WTC11 (cell line): ENCODE measurements around the gene MFSD11. TPM values are rescaled to one million over a fixed set of nuclear protein-coding genes. Genes with fewer than 3 reads are reported as not detected.

Experiments used
- ATF6 ChIP-seq: sonication (generic); formaldehyde crosslinking; IDR thresholded peaks from 2 replicates; pipeline ENCODE4 v1.8.1; 2023; ENCODE audit warnings: mild to moderate bottlenecking, missing genetic modification reagents
- FOXJ3 ChIP-seq: sonication (generic); formaldehyde crosslinking; IDR thresholded peaks from 2 replicates; pipeline ENCODE4 v1.9.0; 2021; ENCODE audit warnings: missing genetic modification reagents, mild to moderate bottlenecking, borderline replicate concordance
- MAX ChIP-seq: sonication (generic); formaldehyde crosslinking; IDR thresholded peaks from 2 replicates; pipeline ENCODE4 v1.8.0; 2022; ENCODE audit warnings: mild to moderate bottlenecking, missing genetic modification reagents
- RELA ChIP-seq: sonication (generic); formaldehyde crosslinking; IDR thresholded peaks from 2 replicates; pipeline ENCODE4 v1.8.1; 2022; ENCODE audit warnings: missing genetic modification reagents, mild to moderate bottlenecking, borderline replicate concordance
- ZNF219 ChIP-seq: sonication (generic); formaldehyde crosslinking; IDR thresholded peaks from 2 replicates; pipeline ENCODE4 v1.8.0; 2023; ENCODE audit warnings: missing genetic modification reagents, mild to moderate bottlenecking, borderline replicate concordance
- ZNF425 ChIP-seq: fragments of 250-450 bp; sonication (Bioruptor Pico); conservative IDR thresholded peaks from 2 replicates; pipeline ENCODE4 v1.9.0; 2021; ENCODE audit warnings: mild to moderate bottlenecking
- ZNF532 ChIP-seq: fragments of 250-450 bp; sonication (Bioruptor Pico); IDR thresholded peaks from 2 replicates; pipeline ENCODE4 v1.9.0; 2021; ENCODE audit warnings: mild to moderate bottlenecking, borderline replicate concordance
- total RNA-seq: library from RNA; stranded (reverse); gene quantifications from 3 replicates; pipeline ENCODE4 v1.2.3, GENCODE V29; 2021
- TF ChIP-seq, protein P1 (sequence below): sonication (generic); formaldehyde crosslinking; IDR thresholded peaks from 2 replicates; pipeline ENCODE4 v1.8.1; 2023; ENCODE audit warnings: mild to moderate bottlenecking, moderate library complexity, missing genetic modification reagents
- TF ChIP-seq, protein P2 (sequence below): sonication (generic); formaldehyde crosslinking; IDR thresholded peaks from 2 replicates; pipeline ENCODE4 v1.8.0; 2022; ENCODE audit warnings: mild to moderate bottlenecking, missing genetic modification reagents
- TF ChIP-seq, protein P3 (sequence below): sonication (generic); formaldehyde crosslinking; IDR thresholded peaks from 2 replicates; pipeline ENCODE4 v1.8.0; 2022; ENCODE audit warnings: missing genetic modification reagents

The MFSD11 gene
- total RNA-seq, 1 experiment from 2014 or later, result 16.6 TPM

GRCh38 chr17:76713765-76714164 is 24.2 kb upstream of the MFSD11 start (continued):
- TF ChIP-seq ZNF532 (CRISPR knock-in tag), result no peak
- TF ChIP-seq MAX (CRISPR knock-in tag), result no peak
- TF ChIP-seq ATF6, result no peak
- TF ChIP-seq ZNF219 (CRISPR knock-in tag), result no peak
- TF ChIP-seq, protein P1, sequence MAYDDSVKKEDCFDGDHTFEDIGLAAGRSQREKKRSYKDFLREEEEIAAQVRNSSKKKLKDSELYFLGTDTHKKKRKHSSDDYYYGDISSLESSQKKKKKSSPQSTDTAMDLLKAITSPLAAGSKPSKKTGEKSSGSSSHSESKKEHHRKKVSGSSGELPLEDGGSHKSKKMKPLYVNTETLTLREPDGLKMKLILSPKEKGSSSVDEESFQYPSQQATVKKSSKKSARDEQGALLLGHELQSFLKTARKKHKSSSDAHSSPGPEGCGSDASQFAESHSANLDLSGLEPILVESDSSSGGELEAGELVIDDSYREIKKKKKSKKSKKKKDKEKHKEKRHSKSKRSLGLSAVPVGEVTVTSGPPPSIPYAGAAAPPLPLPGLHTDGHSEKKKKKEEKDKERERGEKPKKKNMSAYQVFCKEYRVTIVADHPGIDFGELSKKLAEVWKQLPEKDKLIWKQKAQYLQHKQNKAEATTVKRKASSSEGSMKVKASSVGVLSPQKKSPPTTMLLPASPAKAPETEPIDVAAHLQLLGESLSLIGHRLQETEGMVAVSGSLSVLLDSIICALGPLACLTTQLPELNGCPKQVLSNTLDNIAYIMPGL (CRISPR knock-in tag), result no peak
- TF ChIP-seq, protein P2, sequence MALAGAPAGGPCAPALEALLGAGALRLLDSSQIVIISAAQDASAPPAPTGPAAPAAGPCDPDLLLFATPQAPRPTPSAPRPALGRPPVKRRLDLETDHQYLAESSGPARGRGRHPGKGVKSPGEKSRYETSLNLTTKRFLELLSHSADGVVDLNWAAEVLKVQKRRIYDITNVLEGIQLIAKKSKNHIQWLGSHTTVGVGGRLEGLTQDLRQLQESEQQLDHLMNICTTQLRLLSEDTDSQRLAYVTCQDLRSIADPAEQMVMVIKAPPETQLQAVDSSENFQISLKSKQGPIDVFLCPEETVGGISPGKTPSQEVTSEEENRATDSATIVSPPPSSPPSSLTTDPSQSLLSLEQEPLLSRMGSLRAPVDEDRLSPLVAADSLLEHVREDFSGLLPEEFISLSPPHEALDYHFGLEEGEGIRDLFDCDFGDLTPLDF (CRISPR knock-in tag), result no peak
- TF ChIP-seq ZNF425, result no peak
- no peak for TF ChIP-seq RELA
- TF ChIP-seq, protein P3, sequence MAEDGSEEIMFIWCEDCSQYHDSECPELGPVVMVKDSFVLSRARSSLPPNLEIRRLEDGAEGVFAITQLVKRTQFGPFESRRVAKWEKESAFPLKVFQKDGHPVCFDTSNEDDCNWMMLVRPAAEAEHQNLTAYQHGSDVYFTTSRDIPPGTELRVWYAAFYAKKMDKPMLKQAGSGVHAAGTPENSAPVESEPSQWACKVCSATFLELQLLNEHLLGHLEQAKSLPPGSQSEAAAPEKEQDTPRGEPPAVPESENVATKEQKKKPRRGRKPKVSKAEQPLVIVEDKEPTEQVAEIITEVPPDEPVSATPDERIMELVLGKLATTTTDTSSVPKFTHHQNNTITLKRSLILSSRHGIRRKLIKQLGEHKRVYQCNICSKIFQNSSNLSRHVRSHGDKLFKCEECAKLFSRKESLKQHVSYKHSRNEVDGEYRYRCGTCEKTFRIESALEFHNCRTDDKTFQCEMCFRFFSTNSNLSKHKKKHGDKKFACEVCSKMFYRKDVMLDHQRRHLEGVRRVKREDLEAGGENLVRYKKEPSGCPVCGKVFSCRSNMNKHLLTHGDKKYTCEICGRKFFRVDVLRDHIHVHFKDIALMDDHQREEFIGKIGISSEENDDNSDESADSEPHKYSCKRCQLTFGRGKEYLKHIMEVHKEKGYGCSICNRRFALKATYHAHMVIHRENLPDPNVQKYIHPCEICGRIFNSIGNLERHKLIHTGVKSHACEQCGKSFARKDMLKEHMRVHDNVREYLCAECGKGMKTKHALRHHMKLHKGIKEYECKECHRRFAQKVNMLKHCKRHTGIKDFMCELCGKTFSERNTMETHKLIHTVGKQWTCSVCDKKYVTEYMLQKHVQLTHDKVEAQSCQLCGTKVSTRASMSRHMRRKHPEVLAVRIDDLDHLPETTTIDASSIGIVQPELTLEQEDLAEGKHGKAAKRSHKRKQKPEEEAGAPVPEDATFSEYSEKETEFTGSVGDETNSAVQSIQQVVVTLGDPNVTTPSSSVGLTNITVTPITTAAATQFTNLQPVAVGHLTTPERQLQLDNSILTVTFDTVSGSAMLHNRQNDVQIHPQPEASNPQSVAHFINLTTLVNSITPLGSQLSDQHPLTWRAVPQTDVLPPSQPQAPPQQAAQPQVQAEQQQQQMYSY (CRISPR knock-in tag), result no peak
- TF ChIP-seq FOXJ3 (CRISPR knock-in tag), result no peak
